Cardiac muscle cell (in vitro differentiated cells and primary cell): Measurements from ENCODE around the gene PRRG4. TPM values are rescaled to one million over a fixed set of nuclear protein-coding genes. Genes with fewer than 3 reads are reported as not detected.
A peak's percentile ranks its signal among the peaks of the same experiment; 100 is the strongest.
"Not testable (repeated sequence)": the region's sequence is repeated elsewhere in the genome, so short reads cannot be mapped to it uniquely, and the experiment has no call there.

Source experiments
- DNase-seq, 2 donors: peaks; one replicate each; pipeline versions ENCODE4 v3.0.0 to v3.0.0-alpha.2; 2010 to 2017; ENCODE audit warnings: low read depth in 1 of 2, low spot score in 1 of 2
- H3K27ac ChIP-seq: fragments of 200-600 bp; sonication (generic); 2 replicates; pipeline ENCODE4 v1.5.1; 2016
- H3K27me3 ChIP-seq: fragments of 200-600 bp; sonication (generic); 2 replicates; pipeline ENCODE4 v1.6.0; 2016; ENCODE audit warnings: control low read depth
- H3K36me3 ChIP-seq: fragments of 200-600 bp; sonication (generic); 2 replicates; pipeline ENCODE4 v1.5.1; 2016; ENCODE audit warnings: control low read depth
- H3K4me1 ChIP-seq: fragments of 200-600 bp; sonication (generic); 2 replicates; pipeline ENCODE4 v1.8.1; 2017; ENCODE audit warnings: low read depth, mild to moderate bottlenecking, mixed run types
- H3K4me3 ChIP-seq: fragments of 200-600 bp; sonication (generic); 2 replicates; pipeline ENCODE4 v1.5.1; 2016; ENCODE audit warnings: mild to moderate bottlenecking
- H3K9me3 ChIP-seq: fragments of 200-600 bp; sonication (generic); 2 replicates; pipeline ENCODE4 v1.5.1; 2017; ENCODE audit warnings: low read depth, mild to moderate bottlenecking, control low read depth
- CTCF ChIP-seq: IDR thresholded peaks from 2 replicates; pipeline ENCODE4 v1.5.1; 2012; ENCODE audit warnings: low read depth, mild to moderate bottlenecking, low read length
- polyA plus RNA-seq: library from polyadenylated mRNA; unstranded; fragments of >200 nt; fragmentation: Nextera tagmentation; extraction: Ambion mirVana; gene quantifications from 2 replicates; pipeline ENCODE4 v1.2.1, GENCODE V29; 2016
- total RNA-seq: library from RNA; depleted of rRNA; stranded (reverse); fragments of >200 nt; gene quantifications from 2 replicates; pipeline ENCODE4 v1.2.3, GENCODE V29; 2016

The PRRG4 gene
- total and polyA plus RNA-seq, 2 experiments from 2014 or later, result not detected

GRCh38 chr11:32885556-32885955 lies 55.8 kb downstream of the PRRG4 start:
- no peaks in the 10 kb centered on the region for H3K36me3 ChIP-seq
- H3K9me3 ChIP-seq, result no peaks in the 10 kb centered on the region
- DNase-seq, result no peak
- H3K27ac ChIP-seq, result no peak overlapping the region
- no peaks in the 10 kb centered on the region for H3K4me1 ChIP-seq
- no peak for TF ChIP-seq CTCF
- H3K4me3 ChIP-seq, result no peak overlapping the region
- no peaks in the 10 kb centered on the region for H3K27me3 ChIP-seq

DNA sequence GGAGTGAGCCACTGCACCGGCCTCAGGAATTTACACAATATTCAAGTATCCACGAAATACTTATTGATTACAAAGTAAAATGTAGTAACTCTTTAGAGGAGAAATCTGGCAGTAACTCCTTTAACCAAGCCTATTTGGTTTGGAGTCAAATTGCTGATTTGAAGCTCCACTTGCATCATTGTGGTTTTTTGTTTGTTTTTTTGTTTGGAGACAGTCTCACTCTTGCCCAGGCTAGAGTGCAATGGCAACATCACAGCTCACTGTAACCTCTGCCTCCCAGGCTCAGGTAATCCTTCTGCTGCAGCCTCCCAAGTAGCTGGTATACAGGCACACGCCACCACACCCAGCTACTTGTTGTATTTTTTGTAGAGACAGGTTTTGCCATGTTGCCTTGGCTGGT lies 56.5 kb downstream of the PRRG4 start:
- TF ChIP-seq CTCF, result no peak
- no peak for DNase-seq
- Histone ChIP-seq H3K4me1 (no peaks in the 10 kb centered on the region), H3K4me3 (no peak overlapping the region), H3K36me3 (no peaks in the 10 kb centered on the region), H3K27me3 (no peaks in the 10 kb centered on the region), H3K27ac (no peak overlapping the region), H3K9me3 (no peaks in the 10 kb centered on the region)

GRCh38 chr11:32887707-32888383 lies 58.1 kb downstream of the PRRG4 start:
- not testable (repeated sequence) for H3K9me3 ChIP-seq, H3K27me3 ChIP-seq, H3K4me1 ChIP-seq, DNase-seq, H3K4me3 ChIP-seq, H3K27ac ChIP-seq, H3K36me3 ChIP-seq

DNA sequence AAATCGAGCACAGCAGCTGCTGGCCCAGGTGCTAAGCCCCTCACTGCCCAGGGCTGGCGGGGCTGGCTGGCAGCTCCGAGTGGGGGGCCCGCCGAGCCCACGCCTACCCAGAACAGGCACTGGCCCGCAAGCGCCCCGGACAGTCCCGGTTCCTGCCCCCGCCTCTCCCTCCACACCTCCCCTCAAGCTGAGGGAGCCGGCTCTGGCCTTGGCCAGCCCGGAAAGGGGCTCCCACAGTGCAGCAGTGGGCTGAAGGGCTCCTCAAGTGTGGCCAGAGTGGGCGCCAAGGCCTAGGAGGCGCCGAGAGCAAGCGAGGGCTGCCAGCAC lies 58.6 kb downstream of the PRRG4 start:
- H3K9me3 ChIP-seq, H3K27ac ChIP-seq, H3K36me3 ChIP-seq, H3K4me1 ChIP-seq, H3K27me3 ChIP-seq, DNase-seq, H3K4me3 ChIP-seq: not testable (repeated sequence)

DNA sequence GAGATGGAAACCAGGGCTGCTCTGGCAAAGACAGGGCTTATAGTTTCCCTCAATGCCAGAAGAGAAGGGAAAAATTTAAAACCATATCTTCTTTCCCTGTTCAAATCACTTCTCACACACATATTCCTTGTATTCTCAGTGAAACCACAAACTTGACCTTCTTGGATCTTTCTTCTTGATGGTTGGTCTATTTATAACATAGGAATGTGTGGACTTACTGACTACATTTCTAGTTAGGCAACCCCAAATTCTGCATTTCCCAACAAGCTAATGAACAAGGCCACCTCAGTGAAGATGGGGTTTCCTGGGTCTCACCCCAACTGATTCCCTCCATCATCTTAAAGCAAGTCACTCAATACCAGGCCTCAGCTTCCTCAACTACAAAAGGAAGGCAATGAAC lies 59.1 kb downstream of the PRRG4 start:
- H3K4me3 ChIP-seq, result no peak overlapping the region
- no peaks in the 10 kb centered on the region for H3K27me3 ChIP-seq
- peaks cover 6% of the 10 kb centered on the region for H3K4me1 ChIP-seq
- no peak overlapping the region for H3K27ac ChIP-seq
- H3K36me3 ChIP-seq, result no peaks in the 10 kb centered on the region
- peak in 1 of 2 donors; percentile 49 for DNase-seq
- no peaks in the 10 kb centered on the region for H3K9me3 ChIP-seq
- TF ChIP-seq CTCF, result no peak

- H3K27me3 ChIP-seq, result no peaks in the 10 kb centered on the region
- TF ChIP-seq CTCF, result no peak
- peak overlapping the region; percentile 68 for H3K4me3 ChIP-seq
- H3K27ac ChIP-seq, result no peak overlapping the region
- no peak for DNase-seq
- peaks cover 17% of the 10 kb centered on the region for H3K4me1 ChIP-seq
- H3K9me3 ChIP-seq, result no peaks in the 10 kb centered on the region
- no peaks in the 10 kb centered on the region for H3K36me3 ChIP-seq
These were observed 61.3 kb downstream of the PRRG4 start for GRCh38 chr11:32890843-32891656.
